Caco-2 (cell line): ENCODE measurements around the gene NDST3. TPM values are rescaled to one million over a fixed set of nuclear protein-coding genes. Genes with fewer than 3 reads are reported as not detected.
A peak's percentile ranks its signal among the peaks of the same experiment; 100 is the strongest.

Experiments
- BruUV-seq: library from RNA; stranded (reverse); fragments of 400-500 nt; replicated peaks from 2 replicates; lab custom pipeline; 2021; lab: Mats Ljungman, UMichigan
- CTCF ChIA-PET: fragments of 300-600 bp; sonication (Branson Sonifier 250); formaldehyde crosslinking; loops from one replicate; lab custom pipeline; 2022; ENCODE audit warnings: antibody characterized with exemption; lab: Charles Lee
- POLR2A ChIA-PET: fragments of 300-600 bp; sonication (Branson Sonifier 250); formaldehyde crosslinking; loops from one replicate; lab custom pipeline; 2022; ENCODE audit warnings: antibody characterized with exemption; lab: Charles Lee
- DNase-seq, 2 experiments: peaks; one replicate each; pipeline versions ENCODE4 v3.0.0 to v3.0.0-alpha.2; 2020 to 2022
- H3K27me3 ChIP-seq: replicated peaks from 2 replicates; pipeline ENCODE4 v1.6.0; 2011; ENCODE audit warnings: low read length; ENCODE audit not compliant: control insufficient read depth, insufficient read depth
- H3K36me3 ChIP-seq: 2 replicates; pipeline ENCODE4 v1.5.1; 2011; ENCODE audit warnings: low read length; ENCODE audit not compliant: control insufficient read depth, insufficient read depth
- H3K4me1 ChIP-seq: fragments of 250-450 bp; sonication (Bioruptor Pico); 2 replicates; pipeline ENCODE4 v1.5.1; 2020; ENCODE audit warnings: mild to moderate bottlenecking
- H3K4me3 ChIP-seq: 2 replicates; pipeline ENCODE4 v1.5.1; 2011; ENCODE audit warnings: low read depth, mild to moderate bottlenecking, control low read depth, low read length
- H3K9me3 ChIP-seq: fragments of 250-450 bp; sonication (Bioruptor Pico); 2 replicates; pipeline ENCODE4 v1.5.1; 2020; ENCODE audit warnings: mild to moderate bottlenecking, moderate library complexity
- H3K27ac Mint-ChIP-seq: one replicate; pipeline ENCODE4 v1.8.0; 2022; ENCODE audit warnings: mixed read lengths; ENCODE audit not compliant: unreplicated experiment
- H3K27me3 Mint-ChIP-seq: one replicate; pipeline ENCODE4 v1.8.0; 2022; ENCODE audit warnings: mixed read lengths; ENCODE audit not compliant: insufficient read depth, unreplicated experiment
- H3K36me3 Mint-ChIP-seq: one replicate; pipeline ENCODE4 v1.8.0; 2022; ENCODE audit warnings: mild to moderate bottlenecking, mixed read lengths; ENCODE audit not compliant: insufficient read depth, unreplicated experiment
- H3K4me1 Mint-ChIP-seq: one replicate; pipeline ENCODE4 v1.8.0; 2022; ENCODE audit warnings: low read depth, mixed read lengths; ENCODE audit not compliant: unreplicated experiment
- H3K4me3 Mint-ChIP-seq: one replicate; pipeline ENCODE4 v1.8.0; 2022; ENCODE audit warnings: mild to moderate bottlenecking, moderate library complexity, mixed read lengths; ENCODE audit not compliant: unreplicated experiment
- H3K9me3 Mint-ChIP-seq: one replicate; pipeline ENCODE4 v1.8.0; 2022; ENCODE audit warnings: mixed read lengths; ENCODE audit not compliant: unreplicated experiment
- intact Hi-C: fragments of 100-400 bp; cut with micrococcal nuclease; formaldehyde crosslinking; loops from one replicate; pipeline ENCODE4 v1.10.0; 2022; ENCODE audit not compliant: unreplicated experiment
- total RNA-seq: library from RNA; stranded (reverse); gene quantifications from 2 replicates; pipeline ENCODE4 v1.2.3, GENCODE V29; 2022
- TF ChIP-seq, protein P1 (sequence below), 2 experiments: fragments of 200-600 bp in 1 of 2; IDR thresholded peaks; 1 replicate in 1 of 2; 2 replicates in 1 of 2; pipeline versions ENCODE4 v1.5.1 to v1.8.0; 2011 to 2022; ENCODE audit warnings: antibody characterized with exemption in 1 of 2, control low read depth in 1 of 2, inconsistent platforms in 1 of 2, low read depth in 1 of 2, low read length in 1 of 2, mild to moderate bottlenecking in 1 of 2, moderate library complexity in 1 of 2; ENCODE audit not compliant: insufficient read depth in 1 of 2, severe bottlenecking in 1 of 2, unreplicated experiment in 1 of 2

Gene NDST3
- total RNA-seq, 1 experiment from 2014 or later, result not detected

DNA sequence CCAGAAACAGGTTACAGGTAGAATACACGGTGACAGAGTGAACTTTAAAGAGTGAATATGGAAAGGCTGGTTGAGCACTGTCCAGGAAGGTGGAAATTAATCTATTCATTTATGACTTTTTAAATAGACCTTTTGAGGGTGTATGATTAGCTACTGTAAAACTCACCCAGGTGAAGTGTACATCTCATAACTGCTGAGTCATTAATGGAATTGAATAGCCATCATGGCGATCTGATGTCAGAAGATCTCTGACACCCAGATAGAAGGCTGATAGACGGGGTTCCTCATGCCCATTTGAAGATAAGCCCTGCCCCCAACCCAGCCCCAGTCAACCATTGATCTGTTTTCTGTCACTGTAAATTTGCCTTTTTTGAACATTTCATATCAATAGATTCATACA is 234.5 kb downstream of the NDST3 start:
- TF ChIP-seq, protein P1, sequence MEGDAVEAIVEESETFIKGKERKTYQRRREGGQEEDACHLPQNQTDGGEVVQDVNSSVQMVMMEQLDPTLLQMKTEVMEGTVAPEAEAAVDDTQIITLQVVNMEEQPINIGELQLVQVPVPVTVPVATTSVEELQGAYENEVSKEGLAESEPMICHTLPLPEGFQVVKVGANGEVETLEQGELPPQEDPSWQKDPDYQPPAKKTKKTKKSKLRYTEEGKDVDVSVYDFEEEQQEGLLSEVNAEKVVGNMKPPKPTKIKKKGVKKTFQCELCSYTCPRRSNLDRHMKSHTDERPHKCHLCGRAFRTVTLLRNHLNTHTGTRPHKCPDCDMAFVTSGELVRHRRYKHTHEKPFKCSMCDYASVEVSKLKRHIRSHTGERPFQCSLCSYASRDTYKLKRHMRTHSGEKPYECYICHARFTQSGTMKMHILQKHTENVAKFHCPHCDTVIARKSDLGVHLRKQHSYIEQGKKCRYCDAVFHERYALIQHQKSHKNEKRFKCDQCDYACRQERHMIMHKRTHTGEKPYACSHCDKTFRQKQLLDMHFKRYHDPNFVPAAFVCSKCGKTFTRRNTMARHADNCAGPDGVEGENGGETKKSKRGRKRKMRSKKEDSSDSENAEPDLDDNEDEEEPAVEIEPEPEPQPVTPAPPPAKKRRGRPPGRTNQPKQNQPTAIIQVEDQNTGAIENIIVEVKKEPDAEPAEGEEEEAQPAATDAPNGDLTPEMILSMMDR (IDR thresholded peaks at IDR 0.05; ENCODE audit: insufficient read depth in 1 of 2, low read depth in 1 of 2, low read length in 1 of 2, severe bottlenecking in 1 of 2, unreplicated experiment in 1 of 2), result no peak
- no peaks in the 10 kb centered on the region for H3K36me3 Mint-ChIP-seq
- intact Hi-C loops, result no loop called here
- no TSS peak for BruUV-seq
- no peak overlapping the region for H3K4me3 ChIP-seq
- H3K9me3 Mint-ChIP-seq, result no peaks in the 10 kb centered on the region
- H3K4me1 Mint-ChIP-seq, result no peaks in the 10 kb centered on the region
- no peaks in the 10 kb centered on the region for H3K27me3 ChIP-seq
- H3K4me1 ChIP-seq, result no peaks in the 10 kb centered on the region
- H3K36me3 ChIP-seq, result no peaks in the 10 kb centered on the region
- CTCF ChIA-PET, result no interaction called here
- H3K9me3 ChIP-seq, result no peaks in the 10 kb centered on the region
- H3K27me3 Mint-ChIP-seq, result no peaks in the 10 kb centered on the region
- POLR2A ChIA-PET, result no interaction called here
- H3K4me3 Mint-ChIP-seq, result no peak overlapping the region
- H3K27ac Mint-ChIP-seq, result no peak overlapping the region
- DNase-seq, result no peak

DNA sequence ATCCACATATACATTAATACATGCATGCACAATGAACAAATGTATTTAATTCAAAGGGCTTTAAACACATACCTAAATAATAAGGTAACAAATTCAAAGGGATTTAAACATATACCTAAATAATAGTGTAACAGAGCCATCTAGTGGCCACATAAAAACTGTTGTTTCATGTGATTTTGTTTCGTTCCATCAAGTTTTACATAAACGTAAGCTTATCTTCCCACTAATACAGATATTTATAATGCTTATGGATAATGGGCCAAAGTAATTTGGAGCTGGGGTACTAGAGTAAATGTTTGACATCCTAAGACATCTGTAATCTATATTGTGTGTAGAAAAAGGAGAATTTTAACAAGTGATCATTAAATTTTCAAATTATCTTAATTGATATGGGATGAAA is 236.2 kb downstream of the NDST3 start:
- H3K4me3 ChIP-seq, result no peak overlapping the region

DNA sequence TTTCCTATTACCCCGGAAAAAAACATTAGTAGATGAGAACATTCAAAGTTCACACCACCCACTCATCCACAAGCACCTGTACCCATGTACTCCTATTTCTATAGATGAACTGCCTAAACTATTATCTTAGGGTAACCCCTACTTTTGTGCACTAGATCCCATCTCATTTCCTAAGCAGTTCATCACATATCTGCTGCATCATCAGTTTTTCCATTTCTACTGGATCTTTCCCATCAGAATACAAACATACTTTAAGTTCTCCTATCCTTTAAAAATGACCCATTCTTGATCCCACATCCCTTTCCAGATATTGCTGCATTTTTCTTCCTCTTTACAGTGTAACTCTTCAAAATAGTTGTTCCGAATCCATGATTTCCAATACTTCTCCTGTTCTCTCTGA is 237.5 kb downstream of the NDST3 start:
- intact Hi-C loops, result loop anchor here (2.0 to 10.0 kb wide), 2 partner anchors 47 to 1137 kb away; no protein-coding TSS in a partner anchor
- POLR2A ChIA-PET, result no interaction called here

More for the DNA sequence above, 236.2 kb downstream of the NDST3 start:
- Histone ChIP-seq H3K27me3 (no peaks in the 10 kb centered on the region), H3K9me3 (no peaks in the 10 kb centered on the region), H3K4me1 (no peaks in the 10 kb centered on the region), H3K36me3 (no peaks in the 10 kb centered on the region)
- Mint-ChIP-seq H3K36me3 (no peaks in the 10 kb centered on the region), H3K9me3 (no peaks in the 10 kb centered on the region), H3K27me3 (no peaks in the 10 kb centered on the region), H3K4me1 (no peaks in the 10 kb centered on the region), H3K27ac (no peak overlapping the region), H3K4me3 (no peak overlapping the region)
- intact Hi-C loops, result loop anchor here (1.0 to 10.0 kb wide), 3 partner anchors 46 to 1136 kb away; no protein-coding TSS in a partner anchor
- POLR2A ChIA-PET, result no interaction called here
- peak in 1 of 2 experiments; percentile 20 for DNase-seq
- BruUV-seq, result no TSS peak
- TF ChIP-seq, protein P1 (IDR thresholded peaks at IDR 0.05; ENCODE audit: insufficient read depth in 1 of 2, low read depth in 1 of 2, low read length in 1 of 2, severe bottlenecking in 1 of 2, unreplicated experiment in 1 of 2), result peak; percentile 29 to 36
- CTCF ChIA-PET, result no interaction called here

More for the DNA sequence above, 237.5 kb downstream of the NDST3 start:
- TF ChIP-seq, protein P1 (IDR thresholded peaks at IDR 0.05; ENCODE audit: insufficient read depth in 1 of 2, low read depth in 1 of 2, low read length in 1 of 2, severe bottlenecking in 1 of 2, unreplicated experiment in 1 of 2), result no peak
- Mint-ChIP-seq H3K27me3 (no peaks in the 10 kb centered on the region), H3K4me3 (no peak overlapping the region), H3K27ac (no peak overlapping the region), H3K36me3 (no peaks in the 10 kb centered on the region), H3K4me1 (peaks cover 5% of the 10 kb centered on the region), H3K9me3 (no peaks in the 10 kb centered on the region)
- DNase-seq, result no peak
- Histone ChIP-seq H3K27me3 (no peaks in the 10 kb centered on the region), H3K36me3 (no peaks in the 10 kb centered on the region), H3K9me3 (no peaks in the 10 kb centered on the region), H3K4me3 (no peak overlapping the region), H3K4me1 (peaks cover 12% of the 10 kb centered on the region)
- no TSS peak for BruUV-seq
- CTCF ChIA-PET, result no interaction called here
